ENCODE results near the gene EXOC6. TPM values are rescaled to one million over a fixed set of nuclear protein-coding genes. Genes with fewer than 3 reads are reported as not detected.

The EXOC6 gene
- total and polyA plus RNA-seq, 2 donors from 2014 or later = 9.5 to 17.0 TPM

DNA sequence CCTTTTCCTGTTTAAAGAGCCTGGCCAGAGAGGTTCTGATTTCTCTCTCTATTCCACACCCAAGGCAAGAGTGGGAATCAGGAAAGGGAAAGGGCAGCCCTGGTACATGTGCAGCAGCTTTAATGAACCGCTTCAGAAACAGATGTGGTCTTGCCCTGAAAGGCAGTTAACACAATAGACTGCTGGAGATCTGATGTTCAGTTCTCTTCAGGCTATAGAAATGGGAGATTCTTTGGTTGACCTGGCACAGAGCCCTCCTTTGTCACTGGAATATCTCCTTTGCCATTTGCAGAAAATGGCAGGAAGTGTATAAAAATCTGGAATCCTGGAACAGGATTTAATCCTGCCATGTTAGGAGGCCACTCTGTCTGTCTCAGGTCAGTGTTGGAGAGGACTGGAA lies 36.3 kb upstream of the EXOC6 start:
- H3K4me1 ChIP-seq (ENCODE audit: control insufficient read depth in 2 of 3, insufficient read depth in 2 of 3, low read depth in 1 of 3, low read length in 3 of 3) = no peaks in the 10 kb centered on the region
- no peaks in the 10 kb centered on the region for H3K9me3 ChIP-seq (ENCODE audit: control insufficient read depth in 2 of 3, insufficient read depth in 1 of 3, low read length in 3 of 3)
- H3K36me3 ChIP-seq (ENCODE audit: control insufficient read depth in 2 of 3, insufficient read depth in 3 of 3, low read length in 3 of 3) = no peaks in the 10 kb centered on the region
- no peaks in the 10 kb centered on the region for H3K27me3 ChIP-seq (ENCODE audit: control insufficient read depth, insufficient read depth, low read length)
- no peak overlapping the region for H3K9ac ChIP-seq (ENCODE audit: low read length in 3 of 3)
- TF ChIP-seq, protein P1, sequence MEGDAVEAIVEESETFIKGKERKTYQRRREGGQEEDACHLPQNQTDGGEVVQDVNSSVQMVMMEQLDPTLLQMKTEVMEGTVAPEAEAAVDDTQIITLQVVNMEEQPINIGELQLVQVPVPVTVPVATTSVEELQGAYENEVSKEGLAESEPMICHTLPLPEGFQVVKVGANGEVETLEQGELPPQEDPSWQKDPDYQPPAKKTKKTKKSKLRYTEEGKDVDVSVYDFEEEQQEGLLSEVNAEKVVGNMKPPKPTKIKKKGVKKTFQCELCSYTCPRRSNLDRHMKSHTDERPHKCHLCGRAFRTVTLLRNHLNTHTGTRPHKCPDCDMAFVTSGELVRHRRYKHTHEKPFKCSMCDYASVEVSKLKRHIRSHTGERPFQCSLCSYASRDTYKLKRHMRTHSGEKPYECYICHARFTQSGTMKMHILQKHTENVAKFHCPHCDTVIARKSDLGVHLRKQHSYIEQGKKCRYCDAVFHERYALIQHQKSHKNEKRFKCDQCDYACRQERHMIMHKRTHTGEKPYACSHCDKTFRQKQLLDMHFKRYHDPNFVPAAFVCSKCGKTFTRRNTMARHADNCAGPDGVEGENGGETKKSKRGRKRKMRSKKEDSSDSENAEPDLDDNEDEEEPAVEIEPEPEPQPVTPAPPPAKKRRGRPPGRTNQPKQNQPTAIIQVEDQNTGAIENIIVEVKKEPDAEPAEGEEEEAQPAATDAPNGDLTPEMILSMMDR (IDR thresholded peaks at IDR 0.05; ENCODE audit: borderline replicate concordance, extremely low read depth, insufficient read depth) = no peak
- FAIRE-seq (no peak), DNase-seq (no peak)
- intact Hi-C loops (cut with DNase I) = no loop called here
- H3K27ac ChIP-seq (ENCODE audit: low read depth in 2 of 2, low read length in 2 of 2) = no peak overlapping the region
- H3K4me3 ChIP-seq (ENCODE audit: low read length in 3 of 3) = no peak overlapping the region

DNA sequence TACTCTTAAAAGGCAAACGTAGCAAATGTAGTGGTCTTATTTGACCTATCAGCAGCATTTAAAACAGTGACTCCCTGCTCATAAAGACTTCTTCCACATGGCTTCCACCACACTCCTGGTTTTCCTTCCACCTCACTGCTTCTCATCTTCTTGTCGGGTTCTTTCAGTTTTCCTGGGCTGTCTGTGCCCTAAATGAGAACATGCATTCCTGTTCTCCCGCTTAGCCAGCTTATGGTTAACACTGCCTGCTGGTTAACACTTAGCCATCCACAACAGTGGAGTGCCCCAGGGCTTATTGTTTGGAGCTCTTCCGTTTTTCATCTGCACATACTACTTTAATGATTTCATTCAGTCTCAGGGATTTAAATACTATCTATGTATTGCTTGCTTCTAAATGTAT lies 34.3 kb upstream of the EXOC6 start:
- no peaks in the 10 kb centered on the region for H3K36me3 ChIP-seq (ENCODE audit: control insufficient read depth in 2 of 3, insufficient read depth in 3 of 3, low read length in 3 of 3)
- no peak overlapping the region for H3K9ac ChIP-seq (ENCODE audit: low read length in 3 of 3)
- no peaks in the 10 kb centered on the region for H3K27me3 ChIP-seq (ENCODE audit: control insufficient read depth, insufficient read depth, low read length)
- TF ChIP-seq, protein P1 (IDR thresholded peaks at IDR 0.05; ENCODE audit: borderline replicate concordance, extremely low read depth, insufficient read depth) = no peak
- intact Hi-C loops (cut with DNase I) = no loop called here
- no peaks in the 10 kb centered on the region for H3K4me1 ChIP-seq (ENCODE audit: control insufficient read depth in 2 of 3, insufficient read depth in 2 of 3, low read depth in 1 of 3, low read length in 3 of 3)
- H3K4me3 ChIP-seq (ENCODE audit: low read length in 3 of 3) = no peak overlapping the region
- H3K27ac ChIP-seq (ENCODE audit: low read depth in 2 of 2, low read length in 2 of 2) = no peak overlapping the region
- DNase-seq (no peak), FAIRE-seq (no peak)
- H3K9me3 ChIP-seq (ENCODE audit: control insufficient read depth in 2 of 3, insufficient read depth in 1 of 3, low read length in 3 of 3) = no peaks in the 10 kb centered on the region

DNA sequence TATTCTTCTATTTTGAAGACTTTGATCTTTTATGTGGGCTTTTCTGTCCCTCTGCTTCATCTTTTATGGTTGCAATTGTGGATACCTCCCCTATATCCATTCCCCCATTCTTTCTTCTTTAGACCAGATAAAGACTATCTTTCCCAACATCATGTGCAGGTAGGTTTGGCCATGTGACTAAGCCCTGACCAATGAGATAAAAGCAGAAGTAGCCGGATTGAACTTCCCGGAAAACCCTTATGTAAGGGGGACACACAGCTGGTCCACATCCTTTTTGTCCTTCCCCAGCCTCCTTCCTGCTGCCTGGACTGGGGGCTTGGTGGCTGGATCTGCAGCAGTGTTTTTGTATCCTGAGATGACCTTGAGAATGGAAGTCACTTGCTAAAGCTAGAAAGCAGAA lies 33.5 kb upstream of the EXOC6 start:
- DNase-seq (no peak), FAIRE-seq (no peak)
- intact Hi-C loops (cut with DNase I) = no loop called here
- Histone ChIP-seq H3K27ac (ENCODE audit: low read depth in 2 of 2, low read length in 2 of 2) (no peak overlapping the region), H3K9me3 (ENCODE audit: control insufficient read depth in 2 of 3, insufficient read depth in 1 of 3, low read length in 3 of 3) (no peaks in the 10 kb centered on the region), H3K9ac (ENCODE audit: low read length in 3 of 3) (no peak overlapping the region), H3K4me3 (ENCODE audit: low read length in 3 of 3) (no peak overlapping the region), H3K4me1 (ENCODE audit: control insufficient read depth in 2 of 3, insufficient read depth in 2 of 3, low read depth in 1 of 3, low read length in 3 of 3) (no peaks in the 10 kb centered on the region), H3K36me3 (ENCODE audit: control insufficient read depth in 2 of 3, insufficient read depth in 3 of 3, low read length in 3 of 3) (no peaks in the 10 kb centered on the region), H3K27me3 (ENCODE audit: control insufficient read depth, insufficient read depth, low read length) (no peaks in the 10 kb centered on the region)
- TF ChIP-seq, protein P1 (IDR thresholded peaks at IDR 0.05; ENCODE audit: borderline replicate concordance, extremely low read depth, insufficient read depth) = no peak

DNA sequence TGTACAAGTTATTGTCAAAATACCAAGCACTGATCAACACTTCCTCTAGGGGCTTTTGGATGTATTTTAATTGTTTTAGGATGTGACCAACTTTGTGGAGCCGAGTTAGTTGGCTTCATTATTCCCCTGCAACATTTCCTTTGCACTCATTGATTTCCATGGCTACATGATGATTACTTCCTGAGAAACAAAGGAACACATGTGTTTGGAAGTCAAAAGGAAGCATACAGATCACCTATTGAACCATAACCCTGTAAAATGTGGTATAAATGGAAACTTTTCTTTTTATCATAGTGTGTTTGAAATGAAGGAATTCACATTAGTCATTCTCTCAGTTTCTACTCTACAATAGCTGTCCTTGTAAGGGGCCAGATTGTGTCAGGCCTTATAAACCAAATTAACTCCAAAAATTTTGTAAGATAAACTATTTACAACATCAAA lies 32.2 kb upstream of the EXOC6 start:
- Histone ChIP-seq H3K4me1 (ENCODE audit: control insufficient read depth in 2 of 3, insufficient read depth in 2 of 3, low read depth in 1 of 3, low read length in 3 of 3) (no peaks in the 10 kb centered on the region), H3K36me3 (ENCODE audit: control insufficient read depth in 2 of 3, insufficient read depth in 3 of 3, low read length in 3 of 3) (no peaks in the 10 kb centered on the region), H3K4me3 (ENCODE audit: low read length in 3 of 3) (no peak overlapping the region), H3K9me3 (ENCODE audit: control insufficient read depth in 2 of 3, insufficient read depth in 1 of 3, low read length in 3 of 3) (no peaks in the 10 kb centered on the region), H3K9ac (ENCODE audit: low read length in 3 of 3) (no peak overlapping the region), H3K27ac (ENCODE audit: low read depth in 2 of 2, low read length in 2 of 2) (no peak overlapping the region), H3K27me3 (ENCODE audit: control insufficient read depth, insufficient read depth, low read length) (no peaks in the 10 kb centered on the region)
- intact Hi-C loops (cut with DNase I) = no loop called here
- DNase-seq (peak in 1 of 5 donors; percentile 61), FAIRE-seq (no peak)
- TF ChIP-seq, protein P1 (IDR thresholded peaks at IDR 0.05; ENCODE audit: borderline replicate concordance, extremely low read depth, insufficient read depth) = no peak

Measured in kidney (tissue), 14 donors.